HepG2 (cell line): Measurements from ENCODE around the gene FNDC3A. TPM values are rescaled to one million over a fixed set of nuclear protein-coding genes. Genes with fewer than 3 reads are reported as not detected.

Experiments used
- BCLAF1 ChIP-seq: fragments of 450-650 bp; IDR thresholded peaks from 2 replicates; pipeline ENCODE4 v1.6.1; 2017; ENCODE audit warnings: mild to moderate bottlenecking
- GABPA ChIP-seq, 2 experiments: IDR thresholded peaks; 2 replicates each; pipeline ENCODE4 v1.6.1; 2011 to 2016; ENCODE audit warnings: low read depth in 2 of 2, low read length in 1 of 2, missing biosample characterization in 1 of 2, missing genetic modification characterization in 1 of 2
- KIAA2018 ChIP-seq: sonication (generic); formaldehyde crosslinking; IDR thresholded peaks from 2 replicates; pipeline ENCODE4 v1.5.0; 2020; ENCODE audit warnings: mild to moderate bottlenecking, missing genetic modification reagents, borderline replicate concordance
- NFAT5 ChIP-seq: sonication (generic); formaldehyde crosslinking; IDR thresholded peaks from 2 replicates; pipeline ENCODE4 v1.4.0; 2020; ENCODE audit warnings: missing genetic modification reagents
- SIX4 ChIP-seq: sonication (generic); formaldehyde crosslinking; IDR thresholded peaks from 2 replicates; pipeline ENCODE4 v1.4.0; 2020; ENCODE audit warnings: missing genetic modification reagents
- SMC3 ChIP-seq: IDR thresholded peaks from 2 replicates; pipeline ENCODE4 v1.6.1; 2011; ENCODE audit warnings: low read length, improper control_type of control experiment
- polyA plus RNA-seq, 8 experiments: library from polyadenylated mRNA; depleted of rRNA in 3 of 8; stranded (reverse) in 7 of 8; unstranded in 1 of 8; fragments of >200 nt; fragmentation: Illumina TruSeq in 4 of 8; extraction: Trizol in 4 of 8; gene quantifications; 2 replicates each; pipeline versions ENCODE4 v1.2.1 to v1.2.3, GENCODE V29; 2011 to 2016; ENCODE audit warnings: low read depth in 4 of 8, missing spikeins in 1 of 8, mixed read lengths in 1 of 8; ENCODE audit not compliant: insufficient read depth in 1 of 8
- total RNA-seq, 5 experiments: library from RNA; depleted of rRNA; stranded (reverse); fragments of >200 nt; fragmentation: Illumina TruSeq; extraction: Trizol; gene quantifications; 2 replicates each; pipeline ENCODE4 v1.2.3, GENCODE V29; 2016; ENCODE audit warnings: low read depth in 1 of 5

FNDC3A gene
- total and polyA plus RNA-seq, 2 of the 13 experiments (the other 11 are each of a cell fraction or from before 2014, with no cell fraction given): 36.7 to 39.3 TPM

GRCh38 chr13:49125964-49126524, 150.3 kb downstream of the FNDC3A start (continued):
- TF ChIP-seq KIAA2018 (CRISPR knock-in tag) (no peak), SIX4 (CRISPR knock-in tag) (no peak), SMC3 (no peak), NFAT5 (no peak), GABPA (IDR thresholded peaks at IDR 0.05; ENCODE audit: low read depth, low read length) (no peak), GABPA (CRISPR knock-in tag; IDR thresholded peaks at IDR 0.05; ENCODE audit: low read depth) (no peak), BCLAF1 (no peak)
